ENCODE results near the gene PLEKHA5.

Gene PLEKHA5

GRCh38 chr12:19115285-19115684, 14.2 kb upstream of the PLEKHA5 start:
- no peak for DNase-seq
- Mint-ChIP-seq H3K4me3 (no peak overlapping the region), H3K27me3 (no peaks in the 10 kb centered on the region), H3K9me3 (no peaks in the 10 kb centered on the region), H3K27ac (no peak overlapping the region), H3K4me1 (no peaks in the 10 kb centered on the region), H3K36me3 (no peaks in the 10 kb centered on the region)
- ATAC-seq (replicated peaks) = no peak

GRCh38 chr12:19119440-19119839, 10.1 kb upstream of the PLEKHA5 start:
- no peak overlapping the region for H3K27ac Mint-ChIP-seq

DNA sequence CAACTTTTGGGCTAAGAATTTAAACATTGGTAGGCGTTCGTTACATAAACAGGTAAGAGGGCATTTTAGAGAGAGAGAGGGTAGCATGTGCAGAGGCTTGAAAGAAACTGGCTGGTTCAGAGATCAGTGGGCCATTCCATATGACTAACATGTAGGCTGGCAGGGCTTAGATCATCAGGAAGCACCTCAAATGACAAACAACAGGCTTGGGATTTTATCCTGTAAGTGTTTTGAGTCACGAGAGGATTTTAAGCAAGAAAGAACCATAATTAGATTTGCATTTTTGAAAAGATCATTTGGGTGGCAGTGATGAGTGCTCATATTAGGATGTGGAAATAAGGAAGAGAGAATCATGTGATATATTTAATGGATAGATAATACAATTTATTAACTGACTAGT, 8.7 kb upstream of the PLEKHA5 start:
- Mint-ChIP-seq H3K36me3 (no peaks in the 10 kb centered on the region), H3K27ac (no peak overlapping the region), H3K4me3 (no peak overlapping the region), H3K27me3 (no peaks in the 10 kb centered on the region), H3K9me3 (no peaks in the 10 kb centered on the region), H3K4me1 (no peaks in the 10 kb centered on the region)
- ATAC-seq (replicated peaks) (no peak), DNase-seq (no peak)

More at GRCh38 chr12:19119440-19119839, 10.1 kb upstream of the PLEKHA5 start:
- Mint-ChIP-seq H3K36me3 (no peaks in the 10 kb centered on the region), H3K9me3 (no peaks in the 10 kb centered on the region), H3K4me1 (no peaks in the 10 kb centered on the region), H3K27me3 (no peaks in the 10 kb centered on the region), H3K4me3 (no peak overlapping the region)
- no peak for ATAC-seq (replicated peaks)
- DNase-seq = no peak

- Mint-ChIP-seq H3K9me3 (no peaks in the 10 kb centered on the region), H3K4me1 (no peaks in the 10 kb centered on the region), H3K27me3 (no peaks in the 10 kb centered on the region), H3K27ac (no peak overlapping the region), H3K36me3 (no peaks in the 10 kb centered on the region), H3K4me3 (no peak overlapping the region)
- ATAC-seq (replicated peaks) (no peak), DNase-seq (no peak)
Measured at GRCh38 chr12:19121449-19122018, 8.0 kb upstream of the PLEKHA5 start.

- H3K27me3 Mint-ChIP-seq = peaks cover 12 to 20% of the 10 kb centered on the region in 2 donors
- peaks cover 9 to 13% of the 10 kb centered on the region in 2 donors for H3K9me3 Mint-ChIP-seq
- H3K36me3 Mint-ChIP-seq = peaks cover under 1 to 3% of the 10 kb centered on the region in 2 donors
- H3K27ac Mint-ChIP-seq = no peak overlapping the region
- peaks cover 1 to 2% of the 10 kb centered on the region in 2 donors for H3K4me1 Mint-ChIP-seq
- no peak overlapping the region for H3K4me3 Mint-ChIP-seq
- no peak for DNase-seq
- ATAC-seq (replicated peaks) = peak in 1 of 2 donors; percentile 51
Measured at GRCh38 chr12:19125325-19125724, 4.2 kb upstream of the PLEKHA5 start.

DNA sequence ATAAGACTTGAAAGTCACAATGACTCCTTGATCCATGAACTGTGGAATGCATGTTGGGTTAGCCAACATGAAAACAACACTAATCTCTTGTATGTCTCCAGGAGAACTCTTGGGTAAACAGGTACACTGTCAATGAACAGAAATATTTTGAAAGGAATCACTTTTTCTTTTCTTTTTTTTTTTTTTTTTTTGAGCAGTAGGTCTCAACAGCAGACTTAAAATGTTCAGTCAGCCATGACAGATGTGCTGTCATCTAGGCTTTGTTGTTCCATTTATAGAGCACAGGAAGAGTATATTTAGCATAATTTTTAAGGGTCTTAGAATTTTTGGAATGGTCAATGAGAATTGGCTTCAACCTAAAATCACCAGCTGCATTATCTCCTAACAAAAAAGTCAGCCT, 2.3 kb upstream of the PLEKHA5 start:
- Mint-ChIP-seq H3K27ac (no peak overlapping the region), H3K36me3 (peaks cover 3 to 4% of the 10 kb centered on the region in 2 donors), H3K4me3 (no peak overlapping the region), H3K9me3 (peaks cover 9 to 13% of the 10 kb centered on the region in 2 donors), H3K4me1 (peaks cover 10 to 17% of the 10 kb centered on the region in 2 donors), H3K27me3 (peaks cover 27 to 29% of the 10 kb centered on the region in 2 donors)
- DNase-seq = no peak
- ATAC-seq (replicated peaks) = no peak

DNA sequence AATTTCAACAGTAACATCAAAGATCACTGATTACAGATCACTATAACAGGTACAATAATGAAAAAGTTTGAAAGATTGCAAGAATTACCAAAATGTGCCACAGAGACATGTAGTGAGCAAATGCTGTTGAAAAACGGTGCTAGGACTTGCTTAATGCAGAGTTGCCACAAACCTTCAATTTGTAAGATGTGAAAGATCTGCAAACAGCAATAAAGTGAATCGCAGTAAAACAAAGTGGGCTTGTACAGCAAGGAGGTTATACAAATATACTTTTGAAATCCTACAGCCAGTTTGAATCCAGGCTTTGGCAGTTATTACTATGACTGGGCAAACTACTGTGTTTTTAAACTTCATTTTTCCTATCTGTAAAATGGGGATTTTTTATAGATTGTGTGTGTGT, 1.0 kb upstream of the PLEKHA5 start:
- DNase-seq = no peak
- Mint-ChIP-seq H3K27ac (no peak overlapping the region), H3K9me3 (peaks cover 9 to 13% of the 10 kb centered on the region in 2 donors), H3K4me3 (peak overlapping the region; percentile 64 to 70), H3K4me1 (peaks cover 10 to 17% of the 10 kb centered on the region in 2 donors), H3K27me3 (peaks cover 27 to 29% of the 10 kb centered on the region in 2 donors), H3K36me3 (peaks cover 3 to 4% of the 10 kb centered on the region in 2 donors)
- ATAC-seq (replicated peaks) = no peak

- H3K27ac Mint-ChIP-seq = peak overlapping the region; percentile 49
- peaks cover 10 to 17% of the 10 kb centered on the region in 2 donors for H3K4me1 Mint-ChIP-seq
- no peak for ATAC-seq (replicated peaks)
- H3K27me3 Mint-ChIP-seq = peaks cover 27 to 29% of the 10 kb centered on the region in 2 donors
- peaks cover 3 to 4% of the 10 kb centered on the region in 2 donors for H3K36me3 Mint-ChIP-seq
- peak overlapping the region; percentile 64 to 70 for H3K4me3 Mint-ChIP-seq
- DNase-seq = no peak
- H3K9me3 Mint-ChIP-seq = peaks cover 9 to 13% of the 10 kb centered on the region in 2 donors
Measured at GRCh38 chr12:19129122-19129485, 429 bp upstream of the PLEKHA5 start.

DNA sequence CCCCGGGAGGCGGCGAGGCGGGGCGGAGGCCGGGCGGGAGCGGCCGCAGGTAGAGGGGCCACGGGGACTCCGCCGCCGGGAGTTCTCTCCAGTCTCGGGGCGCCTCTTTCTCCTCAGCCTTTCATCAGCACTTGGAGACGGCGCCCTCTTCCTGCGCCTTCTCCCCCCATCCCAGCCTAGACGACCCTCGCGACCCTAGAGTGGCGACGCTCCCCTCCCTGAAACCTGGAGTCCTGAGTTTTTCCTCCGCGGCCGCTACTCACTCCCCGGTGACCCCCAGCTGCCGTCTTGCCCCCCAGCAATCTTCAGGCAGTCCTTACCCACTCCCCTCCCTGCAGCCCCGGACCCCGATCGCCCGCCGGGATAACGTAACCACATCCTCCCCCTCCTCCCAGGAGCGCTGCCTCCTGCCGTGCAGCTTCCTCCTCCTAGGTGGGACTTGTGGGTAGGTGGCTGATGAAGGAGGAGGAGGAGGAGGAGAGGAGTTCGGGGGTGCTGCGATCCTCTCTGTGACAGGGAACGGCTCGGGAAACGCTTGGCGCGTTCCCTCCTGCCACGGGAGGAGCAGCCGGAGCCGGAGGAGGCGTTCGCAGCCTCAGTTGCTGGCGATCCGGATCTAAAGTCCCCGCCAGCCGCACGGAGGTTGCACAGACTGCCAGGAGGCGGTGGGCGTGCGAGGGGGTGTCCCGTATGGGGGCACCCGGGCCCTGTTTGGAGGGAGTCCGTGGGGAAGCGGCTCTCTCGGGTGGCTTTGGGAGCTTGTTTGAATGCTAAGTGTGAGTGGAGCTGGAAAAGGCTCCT, 891 bp downstream of the PLEKHA5 start:
- DNase-seq (peak; percentile 4), ATAC-seq (replicated peaks) (peak; percentile 34 to 38)
- Mint-ChIP-seq H3K27ac (peak overlapping the region; percentile 53), H3K27me3 (peaks cover 27 to 29% of the 10 kb centered on the region in 2 donors), H3K4me1 (peaks cover 10 to 17% of the 10 kb centered on the region in 2 donors), H3K4me3 (peak overlapping the region; percentile 85 to 91), H3K36me3 (peaks cover 3 to 4% of the 10 kb centered on the region in 2 donors), H3K9me3 (peaks cover 9 to 13% of the 10 kb centered on the region in 2 donors)

DNA sequence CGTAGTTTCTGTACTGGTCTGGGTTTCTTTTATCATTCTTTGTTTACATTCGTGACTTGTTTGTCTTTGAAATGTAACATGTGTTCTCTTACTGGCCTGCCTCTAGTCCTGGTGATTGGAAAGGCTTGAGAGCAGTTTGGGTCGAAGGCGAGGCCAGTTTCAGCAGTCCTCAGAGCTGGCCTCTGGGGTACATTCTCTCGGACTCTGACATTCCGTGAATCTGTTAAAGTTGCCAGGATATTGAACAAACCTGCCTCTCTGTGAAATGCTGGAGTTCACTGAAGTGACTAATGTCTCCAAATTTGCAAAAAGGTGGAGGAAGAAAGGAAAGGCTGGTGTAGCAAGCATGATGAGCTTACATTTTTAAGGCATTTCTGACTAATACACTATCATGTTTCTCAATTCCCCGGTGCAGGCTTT, 1.5 kb downstream of the PLEKHA5 start:
- H3K4me1 Mint-ChIP-seq = peaks cover 10 to 17% of the 10 kb centered on the region in 2 donors
- H3K27ac Mint-ChIP-seq = peak overlapping the region; percentile 67
- no peak for DNase-seq

GRCh38 chr12:19138551-19138950, 9.0 kb downstream of the PLEKHA5 start:
- H3K27me3 Mint-ChIP-seq = no peaks in the 10 kb centered on the region
- no peak for ATAC-seq (replicated peaks)
- no peak overlapping the region for H3K27ac Mint-ChIP-seq
- no peaks in the 10 kb centered on the region for H3K4me1 Mint-ChIP-seq
- no peak for DNase-seq
- H3K36me3 Mint-ChIP-seq = no peaks in the 10 kb centered on the region
- no peaks in the 10 kb centered on the region for H3K9me3 Mint-ChIP-seq
- H3K4me3 Mint-ChIP-seq = no peak overlapping the region

More for the DNA sequence above, 1.5 kb downstream of the PLEKHA5 start:
- peaks cover 27 to 29% of the 10 kb centered on the region in 2 donors for H3K27me3 Mint-ChIP-seq
- peaks cover 3 to 4% of the 10 kb centered on the region in 2 donors for H3K36me3 Mint-ChIP-seq
- peak in 1 of 2 donors; percentile 18 for ATAC-seq (replicated peaks)
- peaks cover 9 to 13% of the 10 kb centered on the region in 2 donors for H3K9me3 Mint-ChIP-seq
- H3K4me3 Mint-ChIP-seq = peak overlapping the region; percentile 85 to 91

GRCh38 chr12:19138956-19139355, 9.4 kb downstream of the PLEKHA5 start:
- Mint-ChIP-seq H3K4me3 (no peak overlapping the region), H3K27ac (no peak overlapping the region), H3K9me3 (no peaks in the 10 kb centered on the region), H3K36me3 (no peaks in the 10 kb centered on the region), H3K27me3 (no peaks in the 10 kb centered on the region), H3K4me1 (no peaks in the 10 kb centered on the region)
- DNase-seq = no peak
- no peak for ATAC-seq (replicated peaks)

DNA sequence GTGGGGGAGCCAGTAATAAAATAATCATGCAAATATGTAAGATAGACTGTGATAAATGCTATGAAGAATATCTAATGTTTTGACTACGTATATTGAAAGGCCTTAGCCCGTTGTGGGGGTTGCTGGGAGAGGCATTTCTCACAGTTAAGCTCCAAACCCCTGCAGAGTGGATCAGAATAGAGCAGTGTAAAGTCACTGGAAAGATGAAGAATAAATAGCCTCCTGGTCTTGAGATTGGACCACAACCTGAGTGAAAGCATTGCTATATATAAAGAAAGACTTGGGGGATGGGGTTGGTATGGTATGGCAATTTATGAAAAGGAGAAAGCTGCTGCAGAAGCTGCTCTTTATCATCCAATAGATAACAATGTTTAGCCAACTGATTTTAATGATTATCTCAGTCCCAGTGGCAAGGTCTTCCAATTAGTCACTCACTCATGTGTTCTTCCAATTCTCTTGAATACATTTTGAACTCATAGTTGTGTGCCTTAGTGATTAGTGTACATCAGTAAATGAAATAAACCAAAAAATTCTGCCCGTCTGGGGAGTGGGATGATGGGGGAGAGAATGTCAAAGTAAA, 10.2 kb downstream of the PLEKHA5 start:
- Mint-ChIP-seq H3K9me3 (no peaks in the 10 kb centered on the region), H3K27me3 (no peaks in the 10 kb centered on the region), H3K36me3 (no peaks in the 10 kb centered on the region), H3K4me1 (no peaks in the 10 kb centered on the region), H3K27ac (no peak overlapping the region), H3K4me3 (no peak overlapping the region)
- DNase-seq (no peak), ATAC-seq (replicated peaks) (no peak)

DNA sequence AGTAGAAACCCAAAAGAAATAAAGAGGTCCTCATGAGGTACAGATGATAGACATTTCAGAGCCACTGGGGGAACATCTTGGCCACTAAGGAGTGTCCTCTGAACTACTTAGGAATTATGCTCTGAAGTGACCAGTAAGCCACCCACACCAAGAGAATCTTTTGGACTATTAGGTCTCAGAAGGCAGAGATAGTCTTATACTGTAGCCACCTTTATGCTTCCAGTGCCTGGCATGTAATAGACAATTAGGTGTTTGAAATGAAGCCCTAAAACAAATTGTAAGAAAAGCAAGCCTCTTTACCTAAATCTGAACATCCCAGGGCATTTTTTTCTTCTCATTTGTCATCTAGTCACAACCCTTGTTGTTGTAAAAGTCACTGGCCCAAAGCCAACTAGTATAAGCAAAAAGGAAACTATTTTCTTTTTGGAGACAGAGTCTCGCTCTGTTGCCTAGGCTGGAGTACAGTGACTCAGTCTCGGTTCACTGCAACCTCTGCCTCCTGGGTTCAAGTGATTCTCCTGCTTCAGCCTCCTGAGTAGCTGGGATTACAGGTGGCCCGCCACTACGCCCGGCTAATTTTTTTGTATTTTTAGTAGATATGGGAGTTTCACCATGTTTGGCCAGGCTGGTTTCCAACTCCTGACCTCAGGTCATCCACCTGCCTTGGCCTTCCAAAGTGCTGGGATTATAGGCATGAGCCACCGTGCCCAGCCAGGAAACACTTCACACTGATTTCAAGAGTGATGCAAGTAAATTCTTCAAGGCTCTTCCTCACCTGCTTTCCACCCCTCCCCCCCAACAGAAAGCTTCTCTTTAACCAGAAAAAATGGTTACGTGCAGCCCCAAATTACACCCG, 11.1 kb downstream of the PLEKHA5 start:
- Mint-ChIP-seq H3K9me3 (no peaks in the 10 kb centered on the region), H3K4me1 (no peaks in the 10 kb centered on the region), H3K27me3 (no peaks in the 10 kb centered on the region), H3K27ac (no peak overlapping the region), H3K36me3 (no peaks in the 10 kb centered on the region), H3K4me3 (no peak overlapping the region)
- no peak for ATAC-seq (replicated peaks)
- DNase-seq = no peak
